Measurements from ENCODE around the gene SLC40A1.

GRCh38 chr2:189558516-189559272 is 21.9 kb downstream of the SLC40A1 start:
- TF ChIP-seq CTCF (IDR thresholded peaks at IDR 0.05; ENCODE audit: low read depth, low read length) (no peak), POLR2A (IDR thresholded peaks at IDR 0.05; ENCODE audit: extremely low read depth, insufficient read length) (no peak), MAX (IDR thresholded peaks at IDR 0.05; ENCODE audit: low read depth, low read length) (no peak)

Data from NB4 (cell line).